ENCODE measurements around the gene NEDD8.
A peak's percentile ranks its signal among the peaks of the same experiment; 100 is the strongest.

Gene NEDD8

GRCh38 chr14:24271134-24271833, 39.1 kb upstream of the NEDD8 start, which contains the start of gene RABGGTA:
RABGGTA (minus strand) TSS chr14:24271597; CDS start chr14:24271115, 482 bp downstream.
- Histone ChIP-seq H3K4me3 (ENCODE audit: low read depth in 1 of 2, low read length in 2 of 2) (peak within 1 kb of the TSS; percentile 88), H3K9me3 (ENCODE audit: low read length) (no peaks in the 10 kb centered on the region), H3K27me3 (ENCODE audit: control insufficient read depth in 1 of 2, insufficient read depth in 2 of 2, low read length in 2 of 2) (no peaks in the 10 kb centered on the region), H3K4me1 (ENCODE audit: insufficient read depth, low read length) (peaks cover 9% of the 10 kb centered on the region), H3K36me3 (ENCODE audit: insufficient read depth, low read length) (peaks cover 3% of the 10 kb centered on the region), H3K27ac (ENCODE audit: low read depth, low read length) (peak within 1 kb of the TSS; percentile 99), H3K9ac (ENCODE audit: low read length) (peak within 1 kb of the TSS; percentile 90)

DNA sequence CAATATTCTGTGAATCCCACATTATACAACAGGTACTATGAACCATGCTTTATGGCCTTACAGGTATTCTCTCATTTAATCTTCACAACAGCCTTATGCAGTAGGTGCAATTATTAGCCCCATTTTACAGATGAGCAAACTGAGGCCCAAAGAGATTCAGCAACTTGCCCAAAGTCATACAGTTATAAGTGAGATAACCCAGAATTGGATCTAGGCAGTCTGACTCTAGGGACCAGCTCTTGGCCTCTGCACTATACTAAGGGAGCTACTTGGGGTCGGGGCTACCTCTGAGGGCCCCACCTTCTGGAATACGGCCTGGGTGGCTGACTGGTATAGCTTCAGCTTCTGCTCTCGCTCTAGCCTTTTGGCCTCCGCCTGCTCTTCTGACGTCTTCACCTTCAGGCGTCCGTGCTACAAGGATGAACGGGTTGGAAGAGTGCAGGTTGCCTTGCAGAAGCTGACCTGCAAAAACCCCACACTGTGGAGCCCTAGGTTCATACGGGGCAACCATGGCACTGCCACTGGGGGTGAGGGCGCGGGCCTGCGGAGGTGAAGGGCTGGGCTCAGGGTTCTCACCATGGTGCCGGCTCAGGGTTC, 38.5 kb upstream of the NEDD8 start:
- peak overlapping the region; percentile 88 for H3K4me3 ChIP-seq (ENCODE audit: low read depth in 1 of 2, low read length in 2 of 2)
- peak overlapping the region; percentile 90 for H3K9ac ChIP-seq (ENCODE audit: low read length)
- H3K4me1 ChIP-seq (ENCODE audit: insufficient read depth, low read length) = peaks cover 9% of the 10 kb centered on the region
- H3K27me3 ChIP-seq (ENCODE audit: control insufficient read depth in 1 of 2, insufficient read depth in 2 of 2, low read length in 2 of 2) = no peaks in the 10 kb centered on the region
- no peaks in the 10 kb centered on the region for H3K9me3 ChIP-seq (ENCODE audit: low read length)
- H3K36me3 ChIP-seq (ENCODE audit: insufficient read depth, low read length) = peaks cover 3% of the 10 kb centered on the region
- H3K27ac ChIP-seq (ENCODE audit: low read depth, low read length) = peak overlapping the region; percentile 99

DNA sequence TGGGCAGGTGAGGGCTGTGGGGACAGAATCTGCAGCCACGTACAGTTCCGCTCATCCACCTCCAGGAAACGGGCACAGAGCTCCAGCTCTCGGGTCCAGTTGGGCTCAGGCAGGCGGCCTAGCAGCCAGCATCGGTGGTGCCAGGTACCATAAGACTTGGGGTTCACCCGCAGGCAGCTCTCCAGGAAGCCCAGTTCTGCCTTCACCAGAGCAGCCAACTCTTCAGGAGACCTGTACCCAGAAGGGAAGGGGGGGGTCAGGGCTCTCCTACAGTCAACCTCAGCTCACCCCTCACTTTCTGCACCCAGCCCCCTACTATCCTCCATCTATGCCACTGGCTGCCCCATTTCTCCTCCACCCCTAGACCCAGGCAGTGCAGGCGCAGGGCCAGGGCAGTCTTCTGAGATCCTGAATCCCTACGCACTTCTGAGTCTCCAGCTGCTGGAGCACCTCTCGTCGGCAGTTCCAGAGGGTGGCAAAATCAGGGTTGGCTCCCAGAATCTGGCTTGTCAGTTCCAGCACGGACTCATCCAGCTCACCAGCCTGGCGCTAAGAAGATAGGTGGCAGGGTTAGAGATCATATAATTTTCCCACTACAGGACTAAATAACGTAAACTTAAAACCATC, 37.9 kb upstream of the NEDD8 start:
- Histone ChIP-seq H3K9me3 (ENCODE audit: low read length) (no peaks in the 10 kb centered on the region), H3K36me3 (ENCODE audit: insufficient read depth, low read length) (peaks cover 3% of the 10 kb centered on the region), H3K27me3 (ENCODE audit: control insufficient read depth in 1 of 2, insufficient read depth in 2 of 2, low read length in 2 of 2) (no peaks in the 10 kb centered on the region), H3K4me1 (ENCODE audit: insufficient read depth, low read length) (peaks cover 9% of the 10 kb centered on the region), H3K27ac (ENCODE audit: low read depth, low read length) (no peak overlapping the region), H3K9ac (ENCODE audit: low read length) (no peak overlapping the region), H3K4me3 (ENCODE audit: low read depth in 1 of 2, low read length in 2 of 2) (no peak overlapping the region)

DNA sequence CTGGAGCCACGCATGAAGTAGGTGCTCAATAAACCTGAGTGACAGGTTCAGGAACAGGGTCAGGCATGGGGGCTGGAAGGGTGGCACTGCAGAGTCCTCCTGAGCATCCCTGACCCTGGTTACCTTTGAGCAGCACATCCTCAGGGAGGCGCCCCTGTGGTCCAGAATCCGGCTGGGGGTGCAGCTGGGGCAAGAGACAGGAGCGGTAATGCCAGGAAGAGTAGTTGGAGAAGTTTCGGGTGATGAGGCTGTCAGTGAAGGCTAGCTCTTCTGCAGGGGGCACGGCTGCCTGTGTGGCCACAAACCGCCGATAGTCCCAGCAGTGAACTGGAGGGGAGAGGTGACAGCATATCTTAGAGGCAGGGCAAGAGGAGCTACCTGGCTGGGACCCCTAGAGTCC, 37.2 kb upstream of the NEDD8 start:
- Histone ChIP-seq H3K4me1 (ENCODE audit: insufficient read depth, low read length) (peaks cover 9% of the 10 kb centered on the region), H3K9ac (ENCODE audit: low read length) (no peak overlapping the region), H3K36me3 (ENCODE audit: insufficient read depth, low read length) (peaks cover 3% of the 10 kb centered on the region), H3K27me3 (ENCODE audit: control insufficient read depth in 1 of 2, insufficient read depth in 2 of 2, low read length in 2 of 2) (no peaks in the 10 kb centered on the region), H3K4me3 (ENCODE audit: low read depth in 1 of 2, low read length in 2 of 2) (no peak overlapping the region), H3K9me3 (ENCODE audit: low read length) (no peaks in the 10 kb centered on the region), H3K27ac (ENCODE audit: low read depth, low read length) (no peak overlapping the region)

DNA sequence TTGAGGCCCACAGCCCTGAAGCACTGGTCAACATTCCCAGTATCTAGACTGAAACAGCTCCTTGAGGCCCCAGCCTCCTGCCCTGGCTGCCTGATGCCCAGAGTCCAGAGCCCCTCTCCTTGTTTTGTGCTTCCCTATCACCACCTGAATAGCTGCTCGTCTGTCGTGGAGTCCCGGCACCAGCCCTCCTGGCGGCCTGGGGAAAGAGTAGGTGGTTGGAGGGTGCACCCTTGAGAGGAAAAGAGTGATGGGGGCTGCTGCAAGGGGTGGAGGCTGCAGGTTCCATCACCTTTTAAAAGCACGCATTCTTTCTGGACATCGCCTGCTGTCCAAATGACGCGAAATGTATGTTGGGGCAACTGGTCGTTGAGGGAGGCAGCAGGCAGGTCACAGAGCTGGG, 36.1 kb upstream of the NEDD8 start:
- Histone ChIP-seq H3K4me1 (ENCODE audit: insufficient read depth, low read length) (peaks cover 9% of the 10 kb centered on the region), H3K9me3 (ENCODE audit: low read length) (no peaks in the 10 kb centered on the region), H3K36me3 (ENCODE audit: insufficient read depth, low read length) (peaks cover 3% of the 10 kb centered on the region), H3K27ac (ENCODE audit: low read depth, low read length) (no peak overlapping the region), H3K9ac (ENCODE audit: low read length) (no peak overlapping the region), H3K4me3 (ENCODE audit: low read depth in 1 of 2, low read length in 2 of 2) (no peak overlapping the region), H3K27me3 (ENCODE audit: control insufficient read depth in 1 of 2, insufficient read depth in 2 of 2, low read length in 2 of 2) (no peaks in the 10 kb centered on the region)

DNA sequence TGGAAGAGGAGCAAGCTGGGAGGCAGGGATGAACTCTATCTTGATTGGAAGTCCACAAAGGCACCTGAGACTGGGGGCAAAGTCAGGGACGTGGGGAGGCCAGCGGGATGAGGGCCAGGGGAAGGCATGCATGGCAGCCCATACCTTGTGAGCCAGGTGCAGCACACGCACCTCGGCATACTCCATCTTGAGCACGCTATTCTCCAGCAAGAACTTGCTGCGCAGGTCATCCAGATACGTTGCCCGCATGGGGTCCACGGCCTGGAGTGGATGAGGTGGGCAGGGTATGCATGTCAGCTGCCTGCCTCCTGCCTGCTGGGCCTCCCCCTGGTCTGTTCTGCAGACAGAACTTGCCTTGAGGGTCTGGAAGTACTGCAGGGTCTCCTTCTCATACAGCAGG, 35.3 kb upstream of the NEDD8 start:
- Histone ChIP-seq H3K27me3 (ENCODE audit: control insufficient read depth in 1 of 2, insufficient read depth in 2 of 2, low read length in 2 of 2) (no peaks in the 10 kb centered on the region), H3K4me1 (ENCODE audit: insufficient read depth, low read length) (peaks cover 9% of the 10 kb centered on the region), H3K36me3 (ENCODE audit: insufficient read depth, low read length) (peaks cover 3% of the 10 kb centered on the region), H3K4me3 (ENCODE audit: low read depth in 1 of 2, low read length in 2 of 2) (no peak overlapping the region), H3K9me3 (ENCODE audit: low read length) (no peaks in the 10 kb centered on the region), H3K27ac (ENCODE audit: low read depth, low read length) (no peak overlapping the region), H3K9ac (ENCODE audit: low read length) (no peak overlapping the region)

DNA sequence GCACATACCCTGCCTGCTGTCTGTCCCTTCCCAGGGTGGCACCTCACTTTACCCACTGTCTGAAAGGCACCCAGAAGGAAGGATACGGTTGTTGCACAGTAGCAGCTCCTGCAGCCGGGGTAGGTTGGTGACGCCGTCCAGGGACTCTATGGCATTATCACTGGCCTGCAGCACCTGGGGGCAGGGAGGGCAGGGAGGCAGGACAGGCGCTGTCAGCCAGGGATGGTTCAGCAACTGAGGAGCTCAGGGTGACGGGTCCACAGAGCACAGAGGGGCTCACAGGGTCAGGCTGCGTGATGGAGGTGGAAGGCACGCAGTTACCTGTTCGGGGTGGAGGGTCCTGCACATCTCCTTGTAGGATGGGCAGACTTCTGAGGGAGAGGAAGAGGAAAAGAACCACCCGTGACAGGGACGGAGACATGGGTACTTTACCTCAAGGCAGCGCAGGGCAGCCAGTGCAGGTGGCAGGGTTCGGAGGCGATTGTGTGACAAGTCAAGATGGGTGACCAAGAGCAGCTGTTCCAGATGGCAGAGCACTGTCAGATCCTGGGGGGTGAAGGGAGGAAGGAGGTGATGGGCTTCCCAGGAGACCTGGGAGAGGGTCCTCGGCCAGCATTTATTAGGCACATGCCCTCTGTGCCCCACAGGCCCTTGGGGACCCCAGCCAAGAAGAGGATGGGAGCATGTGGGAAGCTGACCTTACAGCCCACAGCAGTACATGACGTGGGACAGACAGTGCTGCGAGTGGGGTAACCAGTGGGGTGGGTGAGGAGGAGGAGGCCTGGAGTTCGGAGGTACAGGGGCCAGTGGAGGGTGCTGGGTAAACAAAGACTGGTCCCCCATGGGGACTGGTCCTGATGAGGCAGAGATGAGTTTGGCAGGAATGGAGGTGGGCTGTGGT, 34.4 kb upstream of the NEDD8 start:
- no peak overlapping the region for H3K27ac ChIP-seq (ENCODE audit: low read depth, low read length)

GRCh38 chr14:24264298-24264697, 32.1 kb upstream of the NEDD8 start:
- Histone ChIP-seq H3K27ac (ENCODE audit: low read depth, low read length) (no peak overlapping the region), H3K9me3 (ENCODE audit: low read length) (no peaks in the 10 kb centered on the region), H3K4me3 (ENCODE audit: low read depth in 1 of 2, low read length in 2 of 2) (no peak overlapping the region), H3K4me1 (ENCODE audit: insufficient read depth, low read length) (no peaks in the 10 kb centered on the region), H3K9ac (ENCODE audit: low read length) (no peak overlapping the region), H3K36me3 (ENCODE audit: insufficient read depth, low read length) (no peaks in the 10 kb centered on the region), H3K27me3 (ENCODE audit: control insufficient read depth in 1 of 2, insufficient read depth in 2 of 2, low read length in 2 of 2) (no peaks in the 10 kb centered on the region)

More for the DNA sequence above, 34.4 kb upstream of the NEDD8 start:
- no peaks in the 10 kb centered on the region for H3K27me3 ChIP-seq (ENCODE audit: control insufficient read depth in 1 of 2, insufficient read depth in 2 of 2, low read length in 2 of 2)
- no peaks in the 10 kb centered on the region for H3K9me3 ChIP-seq (ENCODE audit: low read length)
- H3K9ac ChIP-seq (ENCODE audit: low read length) = no peak overlapping the region
- peaks cover 4% of the 10 kb centered on the region for H3K4me1 ChIP-seq (ENCODE audit: insufficient read depth, low read length)
- H3K36me3 ChIP-seq (ENCODE audit: insufficient read depth, low read length) = peaks cover 3% of the 10 kb centered on the region
- no peak overlapping the region for H3K4me3 ChIP-seq (ENCODE audit: low read depth in 1 of 2, low read length in 2 of 2)

DNA sequence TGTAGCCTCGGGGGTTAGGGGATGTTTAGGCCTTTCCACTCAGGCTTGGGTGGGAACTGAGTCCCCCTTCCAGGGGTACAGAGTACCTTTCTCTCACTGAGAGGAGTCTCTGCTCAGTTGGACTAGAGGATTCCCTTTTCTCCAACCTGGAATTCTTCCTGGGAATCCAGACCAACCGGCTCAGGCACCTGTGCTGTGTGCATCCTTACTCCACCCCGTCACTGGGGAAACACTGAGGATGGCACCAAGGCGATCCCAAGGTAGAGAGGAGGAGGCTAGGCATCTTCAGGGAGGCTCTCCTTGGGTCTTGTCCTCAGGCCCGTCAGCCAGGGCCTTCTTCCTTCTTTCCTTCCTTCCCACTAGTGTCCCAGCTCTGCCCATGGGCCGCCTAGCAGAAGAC, 31.7 kb upstream of the NEDD8 start:
- no peak overlapping the region for H3K4me3 ChIP-seq (ENCODE audit: low read depth in 1 of 2, low read length in 2 of 2)
- no peaks in the 10 kb centered on the region for H3K9me3 ChIP-seq (ENCODE audit: low read length)
- H3K36me3 ChIP-seq (ENCODE audit: insufficient read depth, low read length) = no peaks in the 10 kb centered on the region
- H3K9ac ChIP-seq (ENCODE audit: low read length) = no peak overlapping the region
- no peaks in the 10 kb centered on the region for H3K4me1 ChIP-seq (ENCODE audit: insufficient read depth, low read length)
- H3K27me3 ChIP-seq (ENCODE audit: control insufficient read depth in 1 of 2, insufficient read depth in 2 of 2, low read length in 2 of 2) = no peaks in the 10 kb centered on the region
- no peak overlapping the region for H3K27ac ChIP-seq (ENCODE audit: low read depth, low read length)

- Histone ChIP-seq H3K4me3 (ENCODE audit: low read depth in 1 of 2, low read length in 2 of 2) (no peak within 1 kb of the TSS), H3K4me1 (ENCODE audit: insufficient read depth, low read length) (no peaks in the 10 kb centered on the region), H3K36me3 (ENCODE audit: insufficient read depth, low read length) (no peaks in the 10 kb centered on the region), H3K9ac (ENCODE audit: low read length) (no peak within 1 kb of the TSS), H3K9me3 (ENCODE audit: low read length) (no peaks in the 10 kb centered on the region), H3K27me3 (ENCODE audit: control insufficient read depth in 1 of 2, insufficient read depth in 2 of 2, low read length in 2 of 2) (no peaks in the 10 kb centered on the region), H3K27ac (ENCODE audit: low read depth, low read length) (no peak within 1 kb of the TSS)
Observed at GRCh38 chr14:24262821-24263733, 30.9 kb upstream of the NEDD8 start, which contains the start of gene TGM1. TGM1 (minus strand) TSS chr14:24263177; CDS start chr14:24262352, 825 bp downstream.

All from muscle layer of colon (tissue), 2 donors.